GM18867 (cell line): ENCODE measurements around the gene KPTN.
"Not testable (repeated sequence)": the region's sequence is repeated elsewhere in the genome, so short reads cannot be mapped to it uniquely, and the experiment has no call there.

Source experiments
- ATAC-seq: cut with Tn5 transposase; IDR thresholded peaks from one replicate; pipeline ENCODE4 v1.9.1; 2021; ENCODE audit warnings: mild to moderate bottlenecking, moderate library complexity; ENCODE audit not compliant: unreplicated experiment

KPTN gene

DNA sequence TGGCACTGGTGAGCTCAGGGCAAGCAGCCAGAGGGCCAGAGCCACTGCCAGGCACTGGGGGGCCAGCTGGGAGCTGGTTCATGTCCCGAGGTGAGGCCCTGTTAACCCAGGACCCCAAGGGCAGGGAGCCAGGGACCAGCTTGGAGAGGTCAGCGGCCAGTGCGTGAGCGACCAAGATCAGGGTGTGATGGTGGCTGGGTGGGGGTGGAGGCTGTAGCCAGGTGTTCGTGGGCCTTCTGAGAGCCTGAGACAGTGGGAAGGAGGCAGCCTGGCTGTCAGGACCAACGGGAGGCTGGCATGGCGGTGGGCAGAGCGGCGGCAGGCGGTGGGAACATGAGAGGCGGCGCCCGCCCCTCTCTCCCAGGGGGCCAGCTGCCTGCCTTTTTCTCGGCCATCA lies 8.1 kb upstream of the KPTN start:
- ATAC-seq: no peak

DNA sequence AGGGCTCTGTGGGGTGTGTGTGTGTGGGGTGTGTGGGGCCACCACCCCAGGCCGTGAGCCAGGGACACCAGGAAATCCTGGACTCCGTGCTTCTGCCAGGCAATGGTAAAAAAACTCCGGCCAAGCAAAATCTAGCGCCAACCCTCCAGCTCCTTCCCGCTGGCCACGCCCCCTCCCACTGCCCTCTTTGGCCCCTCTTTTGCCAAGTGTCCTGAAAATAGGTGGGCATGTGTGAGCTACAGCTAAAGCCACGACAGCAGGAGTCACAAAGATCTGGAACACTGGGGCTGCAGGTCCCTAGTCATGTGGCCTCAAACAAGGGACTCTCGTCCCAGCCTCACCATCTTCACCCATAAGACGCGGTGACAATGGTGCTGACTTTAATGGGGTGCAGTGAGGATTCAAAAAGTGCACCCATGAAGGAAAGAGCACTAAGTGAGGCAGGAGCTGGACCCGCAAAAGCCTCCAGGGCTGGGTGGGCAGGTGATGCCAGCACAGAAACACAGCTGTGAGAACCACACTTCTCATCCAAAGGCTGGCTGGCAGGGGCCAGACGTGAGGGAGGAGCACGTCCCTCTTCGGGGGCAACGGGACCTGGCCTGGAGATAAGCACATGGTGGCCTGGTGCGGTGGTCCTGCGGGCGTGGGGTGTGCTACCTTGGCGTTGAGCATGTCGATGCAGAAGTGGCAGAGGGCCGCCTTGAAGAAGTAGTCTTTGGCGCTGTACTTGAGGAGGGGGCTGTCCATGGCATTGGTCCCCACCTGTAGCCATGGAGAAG lies 7.5 kb upstream of the KPTN start:
- ATAC-seq: no peak

DNA sequence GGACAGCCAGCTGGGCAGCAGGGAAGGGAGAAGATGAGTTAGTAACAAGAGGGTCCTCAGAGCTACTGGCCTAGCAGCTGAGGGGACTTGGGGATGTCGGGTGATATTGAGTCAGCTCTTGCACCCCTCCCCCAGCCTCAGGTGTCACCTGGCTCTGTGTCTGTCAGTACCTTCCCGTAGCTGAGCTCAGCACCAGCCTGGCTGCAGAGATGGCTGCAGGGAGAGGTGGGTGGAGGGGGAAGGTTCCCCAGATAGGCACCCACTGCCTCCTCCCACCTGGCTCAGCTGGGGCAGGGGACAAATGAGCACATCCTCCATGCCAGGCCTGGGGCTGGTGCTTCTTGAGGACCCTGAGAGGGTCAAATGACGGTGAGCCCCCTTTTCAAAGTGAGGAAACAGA lies 6.8 kb upstream of the KPTN start:
- no peak for ATAC-seq

DNA sequence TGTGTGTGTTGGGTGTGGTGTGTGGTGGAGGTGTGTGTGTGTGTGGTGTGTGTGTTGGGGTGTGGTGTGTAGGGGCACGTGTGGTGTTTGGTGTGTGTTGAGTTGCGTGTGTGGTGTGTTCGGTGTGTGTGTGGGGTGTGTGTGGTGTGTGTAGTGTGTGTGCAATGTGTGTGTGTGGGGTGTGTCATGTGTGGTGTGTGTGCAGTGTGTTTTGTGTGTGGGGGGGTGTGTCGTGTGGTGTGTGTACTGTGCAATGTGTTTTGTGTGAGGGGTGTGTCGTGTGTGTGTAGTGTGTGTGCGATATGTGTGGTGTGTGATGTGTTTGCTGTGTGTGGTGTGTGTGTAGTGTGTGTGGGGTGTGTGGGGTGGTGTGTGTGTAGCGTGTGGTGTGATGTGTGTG lies 6.0 kb upstream of the KPTN start:
- no peak for ATAC-seq

DNA sequence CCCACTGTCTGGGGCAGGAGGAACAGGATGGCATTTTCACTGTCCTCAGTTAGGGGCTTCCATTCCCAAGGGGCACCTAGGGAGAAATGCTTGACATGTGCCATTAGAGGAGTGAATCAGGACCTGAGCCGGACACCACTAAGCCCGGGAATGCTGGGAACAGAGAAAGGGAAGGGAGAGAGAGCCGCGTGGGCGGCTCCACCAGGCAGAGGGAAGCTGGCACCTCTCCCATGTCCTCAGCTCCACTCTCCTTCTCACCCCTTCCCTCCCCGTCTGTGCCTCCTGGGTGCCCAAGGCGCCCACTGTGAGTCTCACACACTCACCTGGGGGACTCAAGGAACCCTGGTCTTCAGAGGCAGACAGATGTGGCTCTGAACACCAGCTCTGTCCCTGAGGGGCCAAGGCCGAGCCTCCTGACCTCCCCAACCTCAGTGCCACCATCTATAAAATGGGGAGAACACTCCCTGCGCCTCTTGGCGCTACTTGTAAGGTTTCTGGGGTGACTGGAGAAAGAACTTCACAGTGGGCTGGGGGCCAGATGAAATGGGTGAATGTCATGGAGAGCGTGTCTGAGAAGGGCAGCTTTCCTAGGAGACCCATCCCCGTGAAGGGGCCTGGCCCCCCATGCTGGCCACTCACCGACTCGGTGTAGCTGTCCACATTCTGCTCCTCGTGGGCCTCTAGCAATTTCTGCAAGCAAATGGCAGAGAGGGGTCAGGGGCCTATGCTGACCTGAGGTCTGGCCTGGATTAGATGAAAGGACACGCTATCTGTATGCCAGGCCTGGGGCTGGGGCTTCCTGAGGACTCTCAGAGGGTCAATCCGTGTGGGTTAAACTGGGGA lies 5.3 kb upstream of the KPTN start:
- no peak for ATAC-seq

DNA sequence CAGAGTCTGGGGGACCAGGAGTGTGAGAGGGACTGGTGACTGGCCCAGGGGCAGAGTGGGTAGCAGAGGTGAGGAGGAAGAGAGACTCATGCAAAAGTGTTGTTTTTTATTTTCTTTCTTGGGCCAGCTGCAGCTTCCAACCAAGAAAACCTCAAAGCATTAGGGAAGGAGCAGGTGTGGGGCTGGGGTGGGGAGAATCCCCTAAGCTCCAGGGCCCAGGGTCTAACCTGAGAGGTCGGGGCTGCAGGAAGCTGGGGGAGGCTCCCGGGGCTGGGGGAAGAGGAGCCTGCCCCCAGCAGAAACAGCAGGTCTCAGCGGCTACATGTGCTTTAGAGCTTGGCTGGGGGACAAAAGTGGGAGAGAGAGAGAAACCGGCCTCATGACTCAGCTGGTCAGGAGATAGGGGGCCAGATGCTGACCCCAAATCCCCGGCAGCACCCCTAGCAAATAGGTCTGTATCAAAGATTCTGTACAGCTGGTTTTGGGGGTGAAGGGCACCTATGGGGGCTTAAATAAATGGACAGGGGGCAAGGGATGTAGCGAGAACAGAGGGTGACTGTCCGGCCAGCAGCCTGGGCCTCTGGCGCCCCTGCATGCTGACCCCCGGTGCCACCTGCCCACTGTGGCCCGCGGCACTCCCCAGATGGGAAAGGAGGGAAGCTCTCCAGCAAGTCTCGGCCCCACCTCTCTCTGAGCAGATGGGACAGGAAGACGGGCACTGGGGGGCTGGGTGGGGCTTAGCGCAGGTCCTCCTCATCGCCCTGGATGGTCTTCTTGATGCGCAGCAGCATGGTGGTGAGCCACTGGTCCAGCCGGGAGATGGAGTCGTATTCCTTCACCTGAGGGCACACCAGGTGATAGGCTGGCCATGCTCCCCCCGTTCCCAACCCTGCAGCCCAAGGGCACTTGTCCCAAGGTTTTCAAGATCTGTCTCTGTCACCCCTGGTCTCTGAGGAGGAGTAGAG lies 3.8 kb upstream of the KPTN start:
- no peak for ATAC-seq

DNA sequence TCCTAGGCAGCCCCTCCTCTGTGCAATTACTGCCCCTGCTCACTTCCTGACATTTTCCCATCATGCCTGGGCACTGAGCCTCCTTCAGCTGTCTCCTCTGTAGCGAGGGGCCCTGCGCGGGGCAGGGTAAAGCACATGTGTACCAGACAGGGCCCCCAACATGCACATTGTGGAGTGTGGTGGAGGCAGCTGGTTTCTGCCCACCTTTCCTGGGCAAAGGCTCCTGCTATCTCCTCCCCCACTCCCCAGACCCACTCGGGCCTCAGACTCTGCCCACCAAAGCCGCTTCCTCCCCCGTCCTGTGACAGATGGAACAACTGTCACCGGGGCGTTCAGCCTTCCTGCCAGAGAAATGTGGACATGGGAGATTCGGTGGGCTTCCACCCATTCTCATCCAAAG lies 2.9 kb upstream of the KPTN start:
- ATAC-seq: no peak

DNA sequence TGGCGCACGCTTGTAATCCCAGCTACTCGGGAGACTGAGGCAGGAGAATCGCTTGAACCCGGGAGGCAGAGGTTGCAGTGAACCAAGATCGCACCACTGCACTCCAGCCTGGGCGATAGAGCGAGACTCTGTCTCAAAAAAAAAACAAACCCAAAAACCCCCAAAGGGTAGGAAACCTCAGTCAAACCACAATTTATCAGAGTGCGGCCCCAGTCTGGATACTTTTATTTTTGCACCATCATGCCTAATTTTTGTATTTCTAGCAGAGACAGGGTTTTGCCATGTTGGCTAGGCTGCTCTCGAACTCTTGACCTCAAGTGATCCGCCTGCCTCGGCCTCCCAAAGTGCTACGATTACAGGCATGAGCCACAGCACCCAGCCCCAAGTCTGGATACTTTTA lies 2.2 kb upstream of the KPTN start:
- ATAC-seq: not testable (repeated sequence)

DNA sequence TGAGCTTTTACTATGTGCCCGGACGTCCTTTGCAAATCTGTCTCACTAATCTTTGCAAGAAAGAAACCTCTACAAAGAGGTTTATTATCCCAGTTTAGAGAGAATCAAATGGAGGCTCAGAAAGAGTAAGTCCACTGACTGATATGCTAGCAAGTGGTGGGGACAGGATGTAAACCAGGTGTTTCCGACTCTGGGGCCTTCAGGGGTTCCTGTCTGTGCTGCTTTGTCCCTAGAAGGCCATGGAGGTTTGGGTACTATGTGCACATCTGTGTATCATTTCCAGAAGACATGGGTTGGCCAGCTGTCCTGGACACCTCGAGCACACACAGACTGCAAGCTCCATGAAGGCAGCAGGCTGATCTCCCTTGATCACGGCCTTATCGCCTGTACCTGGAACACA lies 1.2 kb upstream of the KPTN start:
- ATAC-seq: no peak

DNA sequence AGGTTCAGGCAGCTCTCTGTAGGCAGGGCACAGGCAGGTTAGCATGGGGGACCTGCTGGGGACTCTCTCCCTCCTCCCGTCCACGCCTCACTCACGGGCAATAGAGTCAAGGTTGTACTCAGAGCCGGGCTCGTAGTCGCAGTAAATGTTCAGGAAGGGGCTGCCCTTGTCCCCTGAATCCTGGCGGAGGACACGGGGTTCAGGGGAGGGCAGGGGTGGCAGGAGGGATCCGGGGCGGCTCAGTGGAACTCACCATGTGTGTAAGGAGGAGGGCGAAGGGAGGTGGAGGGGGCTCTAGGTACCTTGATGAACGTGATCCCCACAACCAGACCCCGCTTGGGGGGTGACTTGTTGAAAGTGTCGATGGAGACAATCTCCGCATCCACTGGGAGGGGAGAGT lies 819 bp downstream of the KPTN start:
- ATAC-seq: no peak

DNA sequence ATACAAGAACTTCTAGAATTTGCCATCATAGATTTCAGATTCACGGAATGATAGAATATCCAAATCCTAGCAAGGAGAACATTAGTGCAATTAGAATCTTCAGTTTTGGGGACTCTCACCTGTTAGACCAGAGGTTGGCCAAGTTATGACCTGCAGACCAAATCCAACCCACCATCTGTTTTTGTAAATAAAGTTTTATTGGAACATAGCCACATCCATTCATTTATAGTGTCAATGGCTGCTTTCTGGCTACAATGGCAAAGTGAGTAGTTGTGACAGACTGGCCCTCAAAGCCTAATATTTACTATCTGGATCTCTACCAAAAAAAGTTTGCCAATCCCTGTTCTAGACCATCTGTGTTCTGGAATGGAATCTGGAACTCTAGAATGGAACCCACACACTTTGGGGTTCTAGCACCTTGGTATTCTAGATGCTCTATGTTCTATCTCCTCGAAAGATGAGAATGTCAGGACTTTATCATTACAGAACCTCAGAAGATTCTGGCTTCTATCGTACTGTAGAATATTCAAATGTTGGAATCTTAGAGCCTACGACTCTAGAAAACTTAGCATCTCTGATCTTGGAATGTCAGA lies 2.5 kb downstream of the KPTN start:
- no peak for ATAC-seq

DNA sequence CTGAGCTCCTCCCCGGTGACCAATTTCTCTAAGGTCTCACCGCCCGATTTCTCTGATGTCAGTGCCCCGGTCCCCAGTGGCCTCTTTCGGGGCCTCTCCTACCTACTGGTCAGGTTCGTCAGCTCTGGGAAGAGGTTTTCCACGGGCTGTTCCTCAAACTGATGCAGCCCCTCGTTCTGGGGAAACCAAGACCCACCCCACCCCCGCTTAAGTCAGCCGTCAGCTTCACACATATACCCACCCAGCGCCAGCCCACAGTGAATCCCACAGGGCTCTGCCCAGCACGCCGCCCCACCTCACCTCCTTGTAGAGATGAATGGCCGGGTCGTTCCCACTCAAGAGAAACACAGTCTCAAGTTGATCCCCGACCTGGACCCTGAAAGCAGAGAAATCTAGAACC lies 3.4 kb downstream of the KPTN start:
- no peak for ATAC-seq

DNA sequence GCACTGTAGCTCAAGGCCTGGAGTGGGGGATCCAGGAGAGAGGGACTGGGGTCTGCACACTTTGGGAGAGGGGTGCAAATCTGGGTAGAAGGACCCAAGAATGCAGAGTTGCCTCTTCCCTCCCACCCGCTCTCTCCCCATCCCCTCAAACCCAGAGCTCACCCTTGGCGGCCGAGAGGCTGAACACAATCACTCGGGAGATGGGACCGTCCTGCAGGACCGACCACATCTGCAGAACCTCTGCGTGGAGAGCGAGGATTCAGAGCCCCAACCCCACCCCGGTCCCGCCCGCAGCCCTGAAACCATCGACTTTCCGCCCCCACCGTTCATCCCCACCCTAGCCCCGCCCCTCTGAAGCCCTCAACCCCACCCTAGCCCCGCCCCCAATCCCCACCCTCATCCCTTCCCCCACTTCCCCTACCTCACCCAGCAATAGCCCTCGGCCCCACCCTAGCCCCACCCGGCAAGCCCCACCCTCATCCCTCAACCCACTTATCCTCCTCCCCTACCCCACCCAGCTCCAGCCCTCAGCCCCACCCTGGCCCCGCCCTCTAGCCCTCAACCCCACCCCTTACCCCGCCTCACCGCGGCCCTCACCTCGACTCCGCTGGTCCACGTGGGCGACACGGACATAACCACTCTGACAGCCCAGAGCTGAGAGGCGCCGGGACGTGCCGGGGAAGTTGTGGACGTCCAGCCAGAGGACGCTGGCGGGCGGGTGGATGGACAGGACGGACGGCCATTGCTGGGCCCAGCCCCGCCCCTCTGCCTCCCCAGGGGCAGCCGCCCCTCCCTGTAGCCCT lies 4.1 kb downstream of the KPTN start:
- no peak for ATAC-seq

DNA sequence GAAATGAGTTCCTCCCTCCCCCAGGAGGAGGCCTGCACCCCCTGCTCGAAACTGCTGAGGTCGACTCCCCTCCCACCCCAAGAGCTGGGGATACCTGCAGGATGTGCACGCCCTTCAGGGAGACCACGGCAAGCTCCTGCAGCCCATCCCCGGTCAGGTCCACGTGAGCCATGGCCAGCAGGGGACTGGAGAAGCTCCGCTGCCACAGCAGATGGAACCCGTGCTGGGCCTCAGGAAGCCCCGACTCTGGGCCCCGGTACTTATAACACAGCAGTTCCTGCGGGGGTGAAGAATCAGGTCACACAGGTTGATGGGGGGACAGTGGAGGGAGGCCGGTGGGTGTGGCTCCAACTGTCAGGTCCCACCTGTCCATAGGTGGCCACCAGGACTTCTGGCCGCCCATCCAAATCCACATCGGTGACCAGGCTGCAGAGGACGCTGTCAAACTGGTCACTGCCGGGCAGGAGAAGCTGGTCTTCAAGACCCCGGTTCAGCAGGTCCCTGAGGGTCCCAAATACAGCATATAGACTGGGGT lies 7.5 kb downstream of the KPTN start:
- ATAC-seq: no peak

DNA sequence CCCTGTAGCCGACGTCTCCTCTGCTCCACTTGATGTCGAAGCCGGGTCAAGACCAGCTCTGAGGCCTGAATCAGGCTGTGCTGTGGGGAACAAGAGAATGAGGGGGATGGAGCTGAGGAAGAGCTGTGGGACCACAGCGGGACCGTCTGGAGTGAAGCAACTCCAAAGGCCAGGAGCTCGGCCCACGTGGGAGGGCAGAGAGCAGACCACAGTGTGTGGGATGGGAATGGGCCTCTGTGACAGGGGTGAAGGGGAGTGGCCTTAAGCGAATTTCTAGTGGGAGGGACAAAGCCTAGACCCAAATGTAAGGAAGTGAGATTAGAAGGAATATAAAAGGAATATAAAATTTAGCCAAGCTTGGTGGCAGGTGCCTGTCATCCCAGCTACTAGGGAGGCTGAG lies 8.6 kb downstream of the KPTN start:
- ATAC-seq: no peak

DNA sequence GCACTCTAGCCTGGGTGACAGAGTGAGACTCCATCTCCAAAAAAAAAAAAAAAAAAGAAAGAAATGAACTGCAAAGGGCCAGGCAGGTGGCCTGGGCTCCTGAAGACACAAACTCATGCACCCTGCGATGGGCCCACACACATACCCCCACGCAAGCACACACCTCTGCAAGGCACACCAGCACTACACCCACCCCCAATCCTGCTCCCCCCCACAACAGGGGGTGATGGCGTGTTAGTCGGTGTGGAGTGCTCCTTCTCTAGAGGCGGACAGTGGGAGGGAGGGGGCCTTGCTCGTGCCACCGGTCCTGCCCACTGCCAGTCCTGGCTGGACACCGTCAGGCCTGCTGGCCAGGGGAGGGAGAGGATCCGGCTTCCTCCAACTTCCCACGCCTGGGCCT lies 10.7 kb downstream of the KPTN start:
- no peak for ATAC-seq

DNA sequence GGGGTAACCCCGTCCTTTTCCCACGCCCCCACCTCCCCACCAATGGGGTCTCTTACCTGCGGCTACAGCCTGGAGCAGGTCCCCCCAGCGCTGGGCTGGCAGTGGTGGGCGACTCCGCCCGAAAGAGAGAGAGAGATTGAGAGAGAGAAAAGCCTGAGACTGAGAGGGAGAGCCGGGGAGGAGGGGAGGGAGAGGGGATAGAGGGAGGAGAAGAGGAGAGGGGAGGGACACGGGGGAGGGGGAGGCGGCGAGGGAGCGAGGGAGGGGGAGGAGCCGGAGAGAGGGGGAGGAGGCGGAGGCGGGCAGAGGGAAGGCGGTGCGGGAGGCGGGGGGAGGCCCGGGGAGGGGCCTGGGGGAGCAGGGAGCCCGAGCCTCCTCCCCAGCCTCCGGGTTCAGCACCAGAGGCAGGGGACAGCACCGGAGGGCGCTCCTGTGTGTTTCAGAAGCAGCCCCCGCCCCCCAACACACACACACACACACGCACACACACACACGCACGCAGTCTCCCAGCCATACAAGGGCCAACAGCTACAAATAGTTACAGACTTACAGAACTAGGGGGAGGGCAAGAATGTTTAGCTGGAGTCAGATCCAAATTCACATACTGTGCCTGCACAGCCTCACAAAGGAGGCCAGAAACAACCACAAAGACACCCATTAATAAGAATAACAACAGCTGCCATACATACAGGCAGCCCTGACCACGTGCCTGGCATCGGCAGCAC lies 12.1 kb downstream of the KPTN start, which contains the start of gene SLC8A2:
TSS of gene SLC8A2 (minus strand) at position 161 of the 725 bp plus-strand sequence. CDS start 5,490 bp downstream, outside the sequence.
- no peak for ATAC-seq

DNA sequence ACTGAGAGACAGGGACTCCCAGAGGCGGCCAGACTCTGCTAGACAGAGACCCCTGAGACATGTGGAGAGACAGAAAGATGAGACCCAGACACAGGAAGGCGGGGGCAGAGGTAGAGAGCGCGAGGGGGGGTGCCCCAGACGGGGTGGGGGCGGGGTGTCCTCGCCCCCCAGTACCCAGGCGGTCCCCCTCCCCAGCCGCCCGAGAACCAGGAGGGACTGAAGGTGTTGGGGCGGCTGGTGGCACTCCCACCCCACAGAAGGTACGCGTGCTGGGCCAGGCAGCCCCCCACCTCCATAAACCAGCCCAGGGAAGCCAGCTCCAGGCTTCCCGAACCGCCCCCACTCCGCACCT lies 12.7 kb downstream of the KPTN start:
- no peak for ATAC-seq
